Neuron (in vitro differentiated cells): ENCODE measurements around the gene CYTH3.
"Not testable (repeated sequence)": the region's sequence is repeated elsewhere in the genome, so short reads cannot be mapped to it uniquely, and the experiment has no call there.

Experiments
- H2AFZ ChIP-seq: one replicate; pipeline ENCODE4 v1.6.1; 2013; ENCODE audit warnings: low read depth, mild to moderate bottlenecking, inconsistent platforms, low read length, moderate library complexity
- H3K27me3 ChIP-seq: one replicate; pipeline ENCODE4 v1.6.1; 2013; ENCODE audit warnings: low read length; ENCODE audit not compliant: insufficient read depth
- H3K36me3 ChIP-seq: one replicate; pipeline ENCODE4 v1.6.1; 2013; ENCODE audit warnings: low read length; ENCODE audit not compliant: insufficient read depth
- H3K4me1 ChIP-seq: one replicate; pipeline ENCODE4 v1.6.1; 2013; ENCODE audit warnings: low read length; ENCODE audit not compliant: insufficient read depth
- H3K4me3 ChIP-seq: 2 replicates; pipeline ENCODE4 v1.5.1; 2013; ENCODE audit warnings: mild to moderate bottlenecking, low read length, moderate library complexity
- H3K9me3 ChIP-seq: one replicate; pipeline ENCODE4 v1.6.1; 2013; ENCODE audit warnings: low read length

The CYTH3 gene

GRCh38 chr7:6205971-6206660 is 66.3 kb downstream of the CYTH3 start:
- H3K9me3 ChIP-seq: no peaks in the 10 kb centered on the region
- no peaks in the 10 kb centered on the region for H3K36me3 ChIP-seq
- no peaks in the 10 kb centered on the region for H3K27me3 ChIP-seq
- no peak overlapping the region for H3K4me3 ChIP-seq
- no peaks in the 10 kb centered on the region for H3K4me1 ChIP-seq
- no peak overlapping the region for H2AFZ ChIP-seq

DNA sequence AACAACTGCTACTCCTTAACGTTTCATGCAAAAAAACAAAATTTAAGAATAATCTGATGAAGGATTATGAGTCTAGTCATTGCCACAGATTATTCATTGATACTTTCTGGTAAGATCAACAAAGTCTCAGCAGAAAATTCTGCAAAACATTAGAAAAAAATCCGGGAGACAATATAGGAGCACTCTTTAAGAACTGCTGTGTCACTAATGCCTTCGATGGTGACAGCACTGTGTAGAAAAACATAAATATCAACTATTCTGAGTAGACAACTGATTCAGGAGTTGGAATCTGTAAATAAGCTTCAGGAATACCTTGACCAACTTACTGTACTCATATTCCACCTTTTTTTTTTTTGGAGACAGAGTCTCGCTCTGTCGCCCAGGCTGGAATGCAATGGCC is 69.0 kb downstream of the CYTH3 start:
- Histone ChIP-seq H3K27me3 (no peaks in the 10 kb centered on the region), H3K4me3 (no peak overlapping the region), H2AFZ (no peak overlapping the region), H3K36me3 (no peaks in the 10 kb centered on the region), H3K9me3 (no peaks in the 10 kb centered on the region), H3K4me1 (peaks cover 5% of the 10 kb centered on the region)

DNA sequence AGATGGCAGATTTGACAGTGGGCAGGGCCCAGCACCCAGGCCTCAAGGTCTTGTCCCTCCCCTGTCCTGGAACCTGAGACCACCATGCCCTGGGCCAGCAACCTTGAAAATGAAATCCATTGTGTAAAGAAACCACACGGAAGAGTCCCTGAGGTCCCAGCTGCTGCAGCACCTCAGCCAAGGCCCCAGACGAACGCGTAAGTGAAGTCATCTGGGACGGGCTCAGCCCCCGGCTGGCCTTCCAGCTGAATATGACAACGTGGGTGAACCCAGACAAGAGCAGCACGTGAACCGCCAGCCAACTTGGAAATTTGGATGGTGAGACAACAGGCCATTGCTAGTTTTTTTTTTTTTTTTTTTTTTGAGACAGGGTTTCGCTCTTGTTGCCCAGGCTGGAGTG is 70.3 kb downstream of the CYTH3 start:
- Histone ChIP-seq H3K9me3 (no peaks in the 10 kb centered on the region), H3K27me3 (no peaks in the 10 kb centered on the region), H3K4me1 (peaks cover 5% of the 10 kb centered on the region), H3K36me3 (no peaks in the 10 kb centered on the region), H3K4me3 (no peak overlapping the region), H2AFZ (no peak overlapping the region)

DNA sequence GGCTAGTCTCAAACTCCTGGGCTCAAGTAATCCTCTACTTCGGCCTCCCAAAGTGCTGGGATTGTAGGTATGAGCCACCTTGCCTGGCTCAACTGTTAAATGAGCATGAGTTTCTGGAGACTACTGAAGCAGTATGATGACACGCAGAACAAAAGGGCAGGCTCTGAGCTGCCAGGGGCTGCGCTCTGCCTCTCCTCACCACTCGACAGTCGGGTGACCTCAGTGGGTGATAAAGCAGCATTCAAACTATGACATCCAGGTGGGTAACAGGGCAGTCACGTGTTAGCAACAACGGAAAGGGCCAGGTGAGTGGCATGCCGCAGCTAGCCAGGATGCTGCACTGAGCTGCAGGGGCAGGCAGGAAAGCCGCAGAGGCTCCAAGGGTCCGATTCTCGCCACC is 71.5 kb downstream of the CYTH3 start:
- no peak overlapping the region for H3K4me3 ChIP-seq
- no peaks in the 10 kb centered on the region for H3K9me3 ChIP-seq
- H3K27me3 ChIP-seq: no peaks in the 10 kb centered on the region
- H3K36me3 ChIP-seq: no peaks in the 10 kb centered on the region
- H3K4me1 ChIP-seq: peaks cover 5% of the 10 kb centered on the region
- no peak overlapping the region for H2AFZ ChIP-seq

DNA sequence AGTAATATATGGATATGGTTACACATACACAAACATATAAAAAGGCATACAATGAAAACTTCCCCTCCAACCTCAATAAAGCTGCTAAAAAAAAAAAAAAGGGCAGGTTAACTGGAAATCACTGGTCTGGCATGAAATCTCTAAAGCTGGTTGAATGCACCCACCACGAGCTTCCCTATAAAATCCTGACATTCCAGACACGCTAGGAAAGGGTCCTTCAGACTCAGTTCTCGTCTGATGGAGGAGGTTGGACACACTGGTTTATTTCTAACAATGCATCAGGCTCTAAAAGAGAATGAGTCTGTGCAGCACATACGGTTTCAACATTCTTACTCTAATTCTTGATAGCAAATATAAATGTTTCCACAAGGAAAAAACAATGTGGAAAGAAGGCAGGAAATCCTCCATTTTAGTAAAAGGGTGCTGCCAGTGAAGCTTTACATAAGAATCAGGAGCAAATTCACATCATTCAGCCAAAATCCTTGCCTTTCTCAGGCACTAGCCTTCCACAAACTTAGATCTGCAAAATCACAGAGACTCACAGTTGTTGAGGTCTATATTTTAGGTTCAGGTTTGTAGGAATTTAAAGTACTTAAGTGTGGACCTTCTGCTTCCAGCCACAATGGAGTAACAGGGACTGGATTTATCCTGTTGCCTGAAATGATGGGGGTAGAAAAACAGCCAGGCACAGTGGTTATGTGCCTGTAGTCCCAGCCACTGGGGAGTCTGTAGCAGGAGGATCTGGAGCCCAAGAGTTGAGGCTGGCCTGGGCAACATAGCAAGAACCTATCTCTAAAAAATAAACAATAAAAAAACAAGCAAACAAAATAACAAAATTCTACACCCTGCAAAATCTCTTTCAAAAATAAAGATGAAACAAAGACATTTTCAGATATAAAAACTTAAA is 73.5 kb downstream of the CYTH3 start:
- no peaks in the 10 kb centered on the region for H3K36me3 ChIP-seq
- peaks cover 5% of the 10 kb centered on the region for H3K4me1 ChIP-seq
- H3K27me3 ChIP-seq: no peaks in the 10 kb centered on the region
- H3K9me3 ChIP-seq: no peaks in the 10 kb centered on the region
- no peak overlapping the region for H2AFZ ChIP-seq
- H3K4me3 ChIP-seq: no peak overlapping the region

DNA sequence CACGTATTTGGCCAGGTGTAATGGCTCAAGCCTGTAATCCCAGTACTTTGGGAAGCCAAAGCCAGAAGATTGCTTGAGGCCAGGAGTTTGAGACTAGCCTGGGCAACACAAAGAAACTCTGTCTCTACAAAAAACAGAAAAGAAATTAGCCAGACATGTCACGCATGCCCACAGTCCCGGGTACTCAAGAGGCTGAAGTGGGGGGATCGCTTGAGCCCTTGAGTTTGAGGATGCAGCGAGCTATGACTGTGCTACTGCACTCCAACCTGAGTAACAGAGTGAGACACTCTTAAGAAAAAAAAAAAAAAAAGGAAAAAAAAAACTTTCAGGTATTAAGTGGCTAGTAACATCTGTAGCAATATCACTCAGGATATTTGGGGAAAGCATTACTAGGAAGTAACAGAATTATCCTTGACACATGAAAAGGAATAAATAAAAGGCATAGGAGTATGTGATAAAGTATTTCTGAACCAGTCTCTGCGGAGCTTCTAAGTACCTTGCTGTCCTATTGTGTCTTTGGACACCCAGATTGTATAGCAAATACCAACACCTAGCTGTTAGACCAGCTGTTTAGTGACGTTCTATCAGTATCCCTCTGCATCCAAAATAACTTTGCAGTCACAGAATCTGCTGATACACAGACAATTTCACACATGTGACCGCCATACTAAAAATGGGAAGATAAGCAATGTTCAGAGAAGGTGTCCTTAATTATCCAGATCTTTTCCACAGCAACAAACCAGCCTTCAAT is 74.4 kb downstream of the CYTH3 start:
- no peaks in the 10 kb centered on the region for H3K27me3 ChIP-seq
- no peaks in the 10 kb centered on the region for H3K9me3 ChIP-seq
- no peak overlapping the region for H2AFZ ChIP-seq
- H3K4me1 ChIP-seq: peaks cover 5% of the 10 kb centered on the region
- no peak overlapping the region for H3K4me3 ChIP-seq
- H3K36me3 ChIP-seq: no peaks in the 10 kb centered on the region

- no peaks in the 10 kb centered on the region for H3K36me3 ChIP-seq
- H3K4me3 ChIP-seq: no peak overlapping the region
- H3K27me3 ChIP-seq: no peaks in the 10 kb centered on the region
- H3K4me1 ChIP-seq: peaks cover 2% of the 10 kb centered on the region
- H2AFZ ChIP-seq: no peak overlapping the region
- no peaks in the 10 kb centered on the region for H3K9me3 ChIP-seq
These were observed 78.7 kb downstream of the CYTH3 start for GRCh38 chr7:6193709-6194108.

GRCh38 chr7:6190563-6190962 is 81.9 kb downstream of the CYTH3 start:
- peaks cover 14% of the 10 kb centered on the region for H3K36me3 ChIP-seq
- H3K27me3 ChIP-seq, H3K4me3 ChIP-seq, H2AFZ ChIP-seq, H3K9me3 ChIP-seq, H3K4me1 ChIP-seq: not testable (repeated sequence)

DNA sequence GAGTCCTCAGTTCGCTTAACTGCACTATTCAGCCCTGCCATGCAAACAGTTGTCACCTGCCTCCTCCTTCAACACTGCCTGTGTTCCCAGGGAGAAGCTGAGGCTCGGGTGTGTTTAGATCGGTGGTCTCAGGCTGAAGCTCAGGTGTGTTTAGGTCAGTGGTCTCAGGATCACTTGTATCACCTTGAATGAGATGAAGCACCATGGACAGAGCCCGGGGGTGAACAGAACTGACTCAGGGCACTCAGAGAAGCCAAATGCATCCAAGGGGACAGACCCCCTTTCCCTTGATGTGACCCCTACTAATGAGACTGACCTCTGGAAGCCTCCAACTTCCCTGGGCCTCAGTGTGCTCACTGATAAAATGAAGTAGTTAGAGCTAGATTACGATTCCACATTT is 84.0 kb downstream of the CYTH3 start:
- peaks cover 4% of the 10 kb centered on the region for H3K9me3 ChIP-seq
- H3K4me1 ChIP-seq: no peaks in the 10 kb centered on the region
- H3K27me3 ChIP-seq: no peaks in the 10 kb centered on the region
- H2AFZ ChIP-seq: no peak overlapping the region
- H3K4me3 ChIP-seq: no peak overlapping the region
- H3K36me3 ChIP-seq: peaks cover 14% of the 10 kb centered on the region

GRCh38 chr7:6186577-6186976 is 85.8 kb downstream of the CYTH3 start:
- no peak overlapping the region for H2AFZ ChIP-seq
- no peaks in the 10 kb centered on the region for H3K27me3 ChIP-seq
- peaks cover 14% of the 10 kb centered on the region for H3K36me3 ChIP-seq
- no peak overlapping the region for H3K4me3 ChIP-seq
- no peaks in the 10 kb centered on the region for H3K4me1 ChIP-seq
- H3K9me3 ChIP-seq: peaks cover 4% of the 10 kb centered on the region

DNA sequence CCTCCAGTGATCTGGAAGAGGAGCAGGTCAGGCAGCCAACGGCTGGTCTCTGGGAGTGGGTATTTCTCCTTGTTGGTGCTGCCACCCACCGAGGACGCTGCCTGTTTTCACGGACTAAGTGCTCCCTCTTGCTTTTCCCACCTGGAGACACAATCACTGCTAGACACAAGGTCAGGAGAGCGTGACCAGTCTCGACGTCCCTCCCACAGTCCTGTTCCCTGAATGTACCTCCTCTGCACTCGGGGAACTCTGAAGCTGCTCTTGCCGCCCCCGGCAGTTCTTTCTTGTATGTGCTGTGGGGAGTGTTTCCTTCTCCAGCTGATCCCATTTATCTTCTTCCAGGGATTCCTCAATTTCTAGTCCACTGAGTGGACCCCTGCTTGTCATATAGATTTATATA is 89.4 kb downstream of the CYTH3 start:
- H2AFZ ChIP-seq: no peak overlapping the region
- no peak overlapping the region for H3K4me3 ChIP-seq
- H3K9me3 ChIP-seq: peaks cover 4% of the 10 kb centered on the region
- no peaks in the 10 kb centered on the region for H3K27me3 ChIP-seq
- H3K4me1 ChIP-seq: no peaks in the 10 kb centered on the region
- peaks cover 12% of the 10 kb centered on the region for H3K36me3 ChIP-seq

- no peaks in the 10 kb centered on the region for H3K27me3 ChIP-seq
- no peaks in the 10 kb centered on the region for H3K9me3 ChIP-seq
- no peak overlapping the region for H2AFZ ChIP-seq
- no peaks in the 10 kb centered on the region for H3K4me1 ChIP-seq
- H3K4me3 ChIP-seq: no peak overlapping the region
- H3K36me3 ChIP-seq: peaks cover 13% of the 10 kb centered on the region
These were observed 91.3 kb downstream of the CYTH3 start for GRCh38 chr7:6181136-6181535.

DNA sequence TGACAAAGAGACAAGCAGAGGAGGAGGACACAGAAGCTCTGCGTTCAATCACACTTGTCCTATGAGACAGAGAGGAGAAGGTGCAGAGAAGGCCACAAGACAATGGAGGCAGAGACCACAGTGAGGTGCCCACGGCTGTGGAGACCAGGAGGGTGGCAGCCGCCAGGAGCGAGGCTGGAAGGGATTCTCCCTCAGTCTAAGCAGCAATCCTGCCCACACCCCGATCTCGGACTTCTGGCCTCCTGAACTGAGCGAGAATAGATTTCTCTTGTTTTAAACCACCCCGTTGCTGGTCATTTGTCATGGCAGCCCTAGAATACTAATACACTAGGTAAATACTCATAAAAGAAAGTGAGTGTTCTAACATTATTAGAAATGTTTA is 92.1 kb downstream of the CYTH3 start:
- Histone ChIP-seq H3K4me3 (no peak overlapping the region), H3K4me1 (no peaks in the 10 kb centered on the region), H3K27me3 (no peaks in the 10 kb centered on the region), H2AFZ (no peak overlapping the region), H3K36me3 (peaks cover 9% of the 10 kb centered on the region), H3K9me3 (no peaks in the 10 kb centered on the region)
